Gastroesophageal sphincter (tissue), 4 donors: ENCODE measurements around the gene PPIAL4G. TPM values are rescaled to one million over a fixed set of nuclear protein-coding genes. Genes with fewer than 3 reads are reported as not detected.
"Not testable (repeated sequence)": the region's sequence is repeated elsewhere in the genome, so short reads cannot be mapped to it uniquely, and the experiment has no call there.

ENCODE experiments used
- ATAC-seq: fragments of 150-250 bp; one replicate; pipeline ENCODE4 v1.9.1; 2016; ENCODE audit warnings: mild to moderate bottlenecking, moderate library complexity
- H3K27ac ChIP-seq, 4 donors: fragments of 200-600 bp; sonication (generic) in 3 of 4; 1 replicate in 3 of 4; 2 replicates in 1 of 4; pipeline ENCODE4 v1.5.1; 2016 to 2019
- H3K27me3 ChIP-seq: fragments of 200-600 bp; sonication (generic); one replicate; pipeline ENCODE4 v1.5.1; 2019
- H3K36me3 ChIP-seq, 2 donors: fragments of 200-600 bp; sonication (generic); one replicate each; pipeline ENCODE4 v1.5.1; 2019; ENCODE audit warnings: control low read depth in 1 of 2
- H3K4me1 ChIP-seq, 3 donors: fragments of 200-600 bp; sonication (generic); 1 replicate in 2 of 3; 2 replicates in 1 of 3; pipeline ENCODE4 v1.5.1; 2016 to 2019; ENCODE audit warnings: control low read depth in 2 of 3
- H3K4me3 ChIP-seq, 2 donors: fragments of 200-600 bp; sonication (generic); one replicate each; pipeline ENCODE4 v1.5.1; 2019; ENCODE audit warnings: mild to moderate bottlenecking in 1 of 2, moderate library complexity in 1 of 2
- H3K9me3 ChIP-seq, 3 donors: fragments of 200-600 bp; sonication (generic); one replicate each; pipeline ENCODE4 v1.5.1; 2017 to 2019; ENCODE audit warnings: control low read depth in 2 of 3
- CTCF ChIP-seq, 4 experiments: fragments of 200-600 bp in 2 of 4; fragments of 450-650 bp in 2 of 4; sonication (generic) in 1 of 4; IDR thresholded peaks; one replicate each; pipeline ENCODE4 v1.5.1; 2017 to 2019; ENCODE audit warnings: antibody characterized with exemption in 4 of 4, mild to moderate bottlenecking in 2 of 4, moderate library complexity in 2 of 4
- EP300 ChIP-seq: sonication (generic); formaldehyde crosslinking; IDR thresholded peaks from one replicate; pipeline ENCODE4 v1.6.1; 2017; ENCODE audit warnings: antibody characterized with exemption, mild to moderate bottlenecking
- POLR2A ChIP-seq, 2 donors: fragments of 450-650 bp; IDR thresholded peaks; one replicate each; pipeline ENCODE4 v1.6.1; 2017; ENCODE audit warnings: antibody characterized with exemption in 2 of 2, mild to moderate bottlenecking in 2 of 2, moderate library complexity in 1 of 2
- POLR2AphosphoS5 ChIP-seq: sonication (generic); formaldehyde crosslinking; IDR thresholded peaks from one replicate; pipeline ENCODE4 v1.6.1; 2017; ENCODE audit warnings: antibody characterized with exemption
- WGBS, 2 donors: methylation state at CpG; one replicate each; pipeline ENCODE4 v1.1.5; 2018; ENCODE audit warnings: low coverage in 1 of 2; 5-methylcytosine and 5-hydroxymethylcytosine counted together
- total RNA-seq, 4 donors: library from RNA; depleted of rRNA; stranded (reverse); fragments of >200 nt; gene quantifications; one replicate each; pipeline ENCODE4 v1.1.0, GENCODE V29; 2016

The PPIAL4G gene
- total RNA-seq, 4 donors from 2014 or later = not detected

GRCh38 chr1:148459694-148460093, 23.4 kb downstream of the PPIAL4G start:
- peak overlapping the region; percentile 63 to 89 for H3K4me3 ChIP-seq
- not testable (repeated sequence) for H3K27me3 ChIP-seq, H3K4me1 ChIP-seq, ATAC-seq, H3K9me3 ChIP-seq, H3K36me3 ChIP-seq
- H3K27ac ChIP-seq = peak overlapping the region; percentile 54 to 86 (median 80)
- no CpG with 5 or more reads among the region's 28 CpGs for WGBS, 2 donors

- not testable (repeated sequence) for H3K36me3 ChIP-seq, ATAC-seq, H3K9me3 ChIP-seq, H3K4me1 ChIP-seq, H3K27me3 ChIP-seq
- peak overlapping the region; percentile 54 to 86 (median 80) for H3K27ac ChIP-seq
- TF ChIP-seq POLR2A (IDR thresholded peaks at IDR 0.05) = peak in 1 of 2 donors; percentile 14
- peak overlapping the region; percentile 63 to 89 for H3K4me3 ChIP-seq
- WGBS, 2 donors = no CpG with 5 or more reads among the region's 63 CpGs
Measured at GRCh38 chr1:148458901-148459581, 24.1 kb downstream of the PPIAL4G start.

- H3K27ac ChIP-seq = peak overlapping the region; percentile 54 to 86 (median 80)
Measured at GRCh38 chr1:148458398-148458797, 24.7 kb downstream of the PPIAL4G start.

GRCh38 chr1:148452845-148453244, 30.3 kb downstream of the PPIAL4G start:
- not testable (repeated sequence) for H3K9me3 ChIP-seq, H3K4me3 ChIP-seq, H3K4me1 ChIP-seq, H3K36me3 ChIP-seq, H3K27me3 ChIP-seq, ATAC-seq, H3K27ac ChIP-seq
- 60 to 63% methylated on average over 1 of the region's 2 CpGs for WGBS, 2 donors

More at GRCh38 chr1:148458398-148458797, 24.7 kb downstream of the PPIAL4G start:
- H3K4me1 ChIP-seq, H3K27me3 ChIP-seq, ATAC-seq, H3K9me3 ChIP-seq, H3K36me3 ChIP-seq: not testable (repeated sequence)
- peak overlapping the region; percentile 63 to 89 for H3K4me3 ChIP-seq
- 0% methylated on average over 2 of the region's 11 CpGs; no CpG with 5 or more reads in 1 of the 2 donors for WGBS, 2 donors

GRCh38 chr1:148439654-148440325, 43.3 kb downstream of the PPIAL4G start:
- not testable (repeated sequence) for H3K4me3 ChIP-seq, H3K27ac ChIP-seq, H3K9me3 ChIP-seq, H3K36me3 ChIP-seq, H3K4me1 ChIP-seq, H3K27me3 ChIP-seq, ATAC-seq
- WGBS, 2 donors = 83 to 90% methylated on average over 1 to 5 of the region's 5 CpGs

GRCh38 chr1:148435406-148435805, 47.7 kb downstream of the PPIAL4G start:
- ATAC-seq = no peak
- H3K4me1 ChIP-seq = peaks cover 0 to 7% (median 0%) of the 10 kb centered on the region in 3 donors
- WGBS, 2 donors = 85 to 93% methylated on average over 3 to 4 of the region's 4 CpGs
- H3K9me3 ChIP-seq = no peaks in the 10 kb centered on the region
- H3K27me3 ChIP-seq = no peaks in the 10 kb centered on the region
- no peak overlapping the region for H3K4me3 ChIP-seq
- peaks cover 0 to 24% of the 10 kb centered on the region in 2 donors for H3K36me3 ChIP-seq
- no peak overlapping the region for H3K27ac ChIP-seq
- no peak for TF ChIP-seq CTCF (IDR thresholded peaks at IDR 0.05)
- no peak for TF ChIP-seq EP300
- no peak for TF ChIP-seq POLR2AphosphoS5
- no peak for TF ChIP-seq POLR2A (IDR thresholded peaks at IDR 0.05)

GRCh38 chr1:148434832-148435231, 48.3 kb downstream of the PPIAL4G start:
- H3K4me1 ChIP-seq = peaks cover 0 to 7% (median 0%) of the 10 kb centered on the region in 3 donors
- ATAC-seq = no peak
- no peak overlapping the region for H3K27ac ChIP-seq
- no peak overlapping the region for H3K4me3 ChIP-seq
- H3K9me3 ChIP-seq = no peaks in the 10 kb centered on the region
- no peak for TF ChIP-seq POLR2A (IDR thresholded peaks at IDR 0.05)
- TF ChIP-seq POLR2AphosphoS5 = no peak
- TF ChIP-seq CTCF (IDR thresholded peaks at IDR 0.05) = no peak
- no peak for TF ChIP-seq EP300
- peaks cover 0 to 24% of the 10 kb centered on the region in 2 donors for H3K36me3 ChIP-seq
- no peaks in the 10 kb centered on the region for H3K27me3 ChIP-seq
- WGBS, 2 donors = 100% methylated on average over 1 of the region's 28 CpGs; no CpG with 5 or more reads in 1 of the 2 donors

GRCh38 chr1:148432916-148433317, 50.2 kb downstream of the PPIAL4G start:
- WGBS, 2 donors = 80% methylated on average over 1 of the region's 1 CpG; no CpG with 5 or more reads in 1 of the 2 donors
- not testable (repeated sequence) for H3K27me3 ChIP-seq, H3K9me3 ChIP-seq, H3K4me3 ChIP-seq, H3K4me1 ChIP-seq, H3K27ac ChIP-seq, ATAC-seq
- peaks cover 0 to 36% of the 10 kb centered on the region in 2 donors for H3K36me3 ChIP-seq
